CD4-positive, alpha-beta T cell treated with Interferon alpha-2 for 1 hour (primary cell): Measurements from ENCODE around the gene PHF5A.
A peak's percentile ranks its signal among the peaks of the same experiment; 100 is the strongest.
"Not testable (repeated sequence)": the region's sequence is repeated elsewhere in the genome, so short reads cannot be mapped to it uniquely, and the experiment has no call there.

ENCODE experiments used
- DNase-seq, 2 donors: peaks; one replicate each; pipeline ENCODE4 v3.0.0-alpha.2; 2020 to 2022

PHF5A gene

GRCh38 chr22:41446639-41447434 lies 21.7 kb downstream of the PHF5A start, which contains the start of gene TOB2:
TSS of gene TOB2 (minus strand) at chr22:41446801. CDS start at chr22:41437345, 9,456 bp downstream.
- peak; percentile 93 to 96 for DNase-seq

- no peak for DNase-seq
Measured at GRCh38 chr22:41446057-41446501, 22.4 kb downstream of the PHF5A start.

GRCh38 chr22:41445129-41446056 lies 23.1 kb downstream of the PHF5A start:
- peak in 1 of 2 donors; percentile 48 for DNase-seq

GRCh38 chr22:41444360-41445128 lies 23.9 kb downstream of the PHF5A start:
- peak; percentile 88 to 91 for DNase-seq

GRCh38 chr22:41442240-41442792 lies 26.2 kb downstream of the PHF5A start:
- DNase-seq: no peak

- not testable (repeated sequence) for DNase-seq
Measured at GRCh38 chr22:41440511-41440910, 28.0 kb downstream of the PHF5A start.

GRCh38 chr22:41437198-41437597 lies 31.3 kb downstream of the PHF5A start:
- DNase-seq: no peak

- DNase-seq: no peak
Measured at GRCh38 chr22:41436322-41437113, 32.0 kb downstream of the PHF5A start.

GRCh38 chr22:41435560-41435959 lies 32.9 kb downstream of the PHF5A start:
- no peak for DNase-seq

GRCh38 chr22:41434361-41435003 lies 34.0 kb downstream of the PHF5A start:
- not testable (repeated sequence) for DNase-seq

GRCh38 chr22:41433480-41433879 lies 35.0 kb downstream of the PHF5A start:
- not testable (repeated sequence) for DNase-seq

- DNase-seq: no peak
Measured at GRCh38 chr22:41431656-41432055, 36.8 kb downstream of the PHF5A start.

- DNase-seq: no peak
Measured at GRCh38 chr22:41429951-41430332, 38.5 kb downstream of the PHF5A start.

- no peak for DNase-seq
Measured at GRCh38 chr22:41429232-41429950, 39.1 kb downstream of the PHF5A start.

GRCh38 chr22:41425660-41426365 lies 42.7 kb downstream of the PHF5A start:
- peak in 1 of 2 donors; percentile 64 for DNase-seq

GRCh38 chr22:41418717-41419116 lies 49.8 kb downstream of the PHF5A start:
- DNase-seq: no peak

- no peak for DNase-seq
Measured at GRCh38 chr22:41417622-41418390, 50.7 kb downstream of the PHF5A start.

- DNase-seq: no peak
Measured at GRCh38 chr22:41415554-41415953, 52.9 kb downstream of the PHF5A start.
